Measurements from ENCODE around the gene ADAP1.

ADAP1 gene

GRCh38 chr7:945147-945555, 9.3 kb downstream of the ADAP1 start:
- no peak overlapping the region for H3K4me3 ChIP-seq (ENCODE audit: low read depth, low read length)
- TF ChIP-seq ZBTB6 (tag by site-specific recombination; IDR thresholded peaks at IDR 0.05): no peak
- TF ChIP-seq ZNF785 (tag by site-specific recombination; IDR thresholded peaks at IDR 0.05): no peak
- TF ChIP-seq PRDM6 (tag by site-specific recombination; IDR thresholded peaks at IDR 0.05): no peak
- no peak for TF ChIP-seq TCF7L2 (IDR thresholded peaks at IDR 0.05; ENCODE audit: borderline replicate concordance, low read depth, low read length)
- TF ChIP-seq SCRT2 (tag by site-specific recombination; IDR thresholded peaks at IDR 0.05): no peak
- TF ChIP-seq ZNF792 (tag by site-specific recombination; IDR thresholded peaks at IDR 0.05): no peak
- TF ChIP-seq ZBTB11 (tag by site-specific recombination; conservative IDR thresholded peaks at IDR 0.05; ENCODE audit: low read depth): no peak
- TF ChIP-seq ZNF23 (tag by site-specific recombination; IDR thresholded peaks at IDR 0.05; ENCODE audit: borderline replicate concordance): no peak
- TF ChIP-seq ZNF626 (tag by site-specific recombination; IDR thresholded peaks at IDR 0.05): no peak
- TF ChIP-seq ZNF138 (tag by site-specific recombination; IDR thresholded peaks at IDR 0.05; ENCODE audit: borderline replicate concordance): no peak
- TF ChIP-seq ZNF335 (tag by site-specific recombination; conservative IDR thresholded peaks at IDR 0.05): no peak
- no peak for TF ChIP-seq OVOL3 (tag by site-specific recombination; IDR thresholded peaks at IDR 0.05)
- TF ChIP-seq ZSCAN16 (tag by site-specific recombination; IDR thresholded peaks at IDR 0.05): no peak
- TF ChIP-seq PBX3 (CRISPR knock-in tag; IDR thresholded peaks at IDR 0.05): no peak
- no peak for TF ChIP-seq ZNF266 (tag by site-specific recombination; IDR thresholded peaks at IDR 0.05; ENCODE audit: low read depth)
- TF ChIP-seq ZFHX2 (tag by site-specific recombination; conservative IDR thresholded peaks at IDR 0.05): no peak
- no peak for TF ChIP-seq KLF17 (tag by site-specific recombination; IDR thresholded peaks at IDR 0.05)
- H3K27ac ChIP-seq (ENCODE audit: extremely low read depth, low read depth, low read length): no peak overlapping the region
- CTCF ChIA-PET: no interaction called here
- no peaks in the 10 kb centered on the region for H3K4me1 ChIP-seq (ENCODE audit: control insufficient read depth, insufficient read depth, low read length)
- no peaks in the 10 kb centered on the region for H3K9me3 ChIP-seq (ENCODE audit: control insufficient read depth, insufficient read depth, low read depth, low read length)
- POLR2A ChIA-PET: no interaction called here
- no peaks in the 10 kb centered on the region for H3K36me3 ChIP-seq (ENCODE audit: control insufficient read depth in 2 of 2, insufficient read depth in 1 of 2, low read length in 2 of 2)

- no peak overlapping the region for H3K27ac ChIP-seq (ENCODE audit: extremely low read depth, low read depth, low read length)
- no peak overlapping the region for H3K4me3 ChIP-seq (ENCODE audit: low read depth, low read length)
- CTCF ChIA-PET: no interaction called here
- no peaks in the 10 kb centered on the region for H3K36me3 ChIP-seq (ENCODE audit: control insufficient read depth in 2 of 2, insufficient read depth in 1 of 2, low read length in 2 of 2)
- TF ChIP-seq OSR2 (tag by site-specific recombination; IDR thresholded peaks at IDR 0.05) (no peak), ELK4 (IDR thresholded peaks at IDR 0.05; ENCODE audit: borderline replicate concordance, low read depth, low read length) (no peak), ZNF529 (tag by site-specific recombination; IDR thresholded peaks at IDR 0.05; ENCODE audit: insufficient replicate concordance) (no peak), ZNF513 (tag by site-specific recombination; IDR thresholded peaks at IDR 0.05) (no peak), ZNF221 (tag by site-specific recombination; IDR thresholded peaks at IDR 0.05; ENCODE audit: borderline replicate concordance) (no peak), ZNF138 (tag by site-specific recombination; IDR thresholded peaks at IDR 0.05; ENCODE audit: borderline replicate concordance) (no peak), ZNF473 (tag by site-specific recombination; IDR thresholded peaks at IDR 0.05) (no peak)
- no peaks in the 10 kb centered on the region for H3K4me1 ChIP-seq (ENCODE audit: control insufficient read depth, insufficient read depth, low read length)
- POLR2A ChIA-PET: no interaction called here
- no peaks in the 10 kb centered on the region for H3K9me3 ChIP-seq (ENCODE audit: control insufficient read depth, insufficient read depth, low read depth, low read length)
Observed at GRCh38 chr7:944744-945143, 9.7 kb downstream of the ADAP1 start.
